GM21786 (cell line): ENCODE results near the gene ZNF540.
"Not testable (repeated sequence)": the region's sequence is repeated elsewhere in the genome, so short reads cannot be mapped to it uniquely, and the experiment has no call there.

ENCODE experiments used
- ATAC-seq: cut with Tn5 transposase; IDR thresholded peaks from one replicate; pipeline ENCODE4 v1.9.1; 2021; ENCODE audit not compliant: unreplicated experiment

Gene ZNF540

GRCh38 chr19:37594304-37594981 lies at the start of gene ZNF540, which contains the start of gene ZNF571:
ZNF540 (plus strand) TSS chr19:37594876; CDS start chr19:37598448, 3,572 bp downstream.
ZNF571 (minus strand) TSS chr19:37594792; CDS start chr19:37586676, 8,116 bp downstream.
- peak; percentile 94 for ATAC-seq

GRCh38 chr19:37551129-37551993 lies 43.3 kb upstream of the ZNF540 start:
- ATAC-seq = no peak

- no peak for ATAC-seq
Observed at GRCh38 chr19:37563518-37563917, 31.2 kb upstream of the ZNF540 start.

GRCh38 chr19:37564624-37565369 lies 29.9 kb upstream of the ZNF540 start:
- ATAC-seq = no peak

DNA sequence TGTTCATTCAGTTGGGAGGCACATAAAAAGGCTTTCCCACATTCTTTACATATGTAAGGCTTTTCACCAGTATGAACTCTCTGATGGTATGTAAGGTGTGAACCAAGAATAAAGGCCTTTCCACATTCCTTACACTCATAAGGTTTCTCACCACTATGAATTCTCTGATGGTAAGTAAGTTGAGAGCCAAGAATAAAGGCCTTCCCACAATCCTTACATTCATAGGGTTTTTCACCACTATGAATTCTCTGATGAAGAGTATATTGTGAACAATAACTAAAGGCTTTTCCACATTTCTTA lies 29.4 kb upstream of the ZNF540 start:
- ATAC-seq = no peak

GRCh38 chr19:37572203-37572602 lies 22.5 kb upstream of the ZNF540 start:
- no peak for ATAC-seq

DNA sequence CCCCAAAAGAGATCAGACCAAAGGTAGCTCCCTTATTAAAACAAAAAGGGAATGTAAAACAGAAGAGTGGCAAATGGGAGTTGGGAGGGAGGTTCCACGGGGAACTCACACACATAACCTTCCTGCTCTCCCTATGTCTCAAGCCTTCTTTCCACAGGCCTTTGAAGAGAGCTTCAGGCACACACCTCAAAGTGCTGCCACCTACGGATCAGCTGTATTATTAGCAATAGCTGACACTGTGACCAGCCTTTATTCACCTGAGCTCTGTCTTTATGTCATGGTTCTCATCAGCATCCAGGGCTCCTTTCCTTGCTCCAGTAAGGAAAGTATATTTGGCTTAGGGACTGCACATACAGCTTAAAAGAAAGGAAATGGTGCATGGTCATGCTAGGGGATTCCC lies 11.3 kb upstream of the ZNF540 start:
- ATAC-seq = no peak

DNA sequence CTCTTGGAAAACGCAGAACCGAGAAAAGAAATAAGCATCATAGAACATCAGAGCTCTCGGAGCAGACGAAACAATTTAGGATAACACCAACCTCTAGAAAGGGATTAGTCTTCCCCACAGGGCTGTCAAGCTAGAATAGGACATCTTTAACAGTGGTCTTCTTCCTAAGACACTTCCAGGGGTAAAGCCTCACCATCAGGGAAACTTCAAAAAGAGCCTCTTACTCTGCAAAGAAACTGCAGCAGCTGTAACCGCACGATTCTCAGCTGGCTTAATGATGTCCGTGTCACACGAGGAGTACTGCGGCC lies 726 bp upstream of the ZNF540 start:
- ATAC-seq = no peak

- ATAC-seq = peak; percentile 24
Observed at GRCh38 chr19:37594982-37595382, 306 bp downstream of the ZNF540 start.

GRCh38 chr19:37635076-37636056 lies 40.7 kb downstream of the ZNF540 start:
- ATAC-seq = no peak

DNA sequence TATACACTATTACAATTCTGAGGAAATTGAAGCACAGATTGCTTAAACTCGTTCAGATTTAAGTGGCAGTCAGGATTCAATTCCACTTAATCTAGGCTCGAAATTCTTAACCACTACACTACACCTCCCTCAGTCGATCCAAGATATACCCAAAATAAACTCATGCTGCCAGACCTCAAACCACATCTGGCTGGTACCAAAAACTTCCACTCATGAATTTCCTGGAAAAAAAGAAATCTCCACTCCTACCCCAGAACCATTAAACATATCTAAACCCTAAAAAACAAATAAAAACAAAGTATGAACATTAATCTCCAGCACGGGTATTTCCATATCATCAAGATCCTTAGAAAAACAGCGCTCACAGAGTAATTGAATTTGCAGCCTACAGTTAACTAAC lies 59.4 kb downstream of the ZNF540 start:
- ATAC-seq = no peak

GRCh38 chr19:37654629-37655300 lies 60.1 kb downstream of the ZNF540 start:
- ATAC-seq = peak; percentile 25

- ATAC-seq = peak; percentile 52
Observed at GRCh38 chr19:37655301-37655688, 60.6 kb downstream of the ZNF540 start, which contains the start of gene ZFP30. ZFP30 (minus strand) TSS chr19:37655465; CDS start chr19:37647822, 7,643 bp downstream.

- ATAC-seq = peak; percentile 61
Observed at GRCh38 chr19:37655689-37656371, 61.2 kb downstream of the ZNF540 start.

GRCh38 chr19:37657157-37657556 lies 62.5 kb downstream of the ZNF540 start:
- ATAC-seq = not testable (repeated sequence)
